Stimulated activated naive B cell treated with anti-CD40 and anti-IgM and Interleukin-4, amounts not matched to agents 10 μg/mL and 1 μg/mL and 100 μg/mL, for 72 hours (primary cell): ENCODE results near the gene SORCS2.

ENCODE experiments used
- ATAC-seq, 2 donors: fragments of 150-1000 bp; cut with Tn5 transposase; replicated peaks; 2 replicates each; pipeline ENCODE4 v1.10.0; 2021; ENCODE audit warnings: moderate library complexity in 1 of 2
- DNase-seq: peaks from one replicate; pipeline ENCODE4 v3.0.0; 2021
- H3K27ac Mint-ChIP-seq: one replicate; pipeline ENCODE4 v1.8.0; 2022; ENCODE audit warnings: mild to moderate bottlenecking, mixed read lengths
- H3K27me3 Mint-ChIP-seq, 2 donors: one replicate each; pipeline ENCODE4 v1.8.0; 2022; ENCODE audit warnings: mixed read lengths in 2 of 2
- H3K36me3 Mint-ChIP-seq, 2 donors: one replicate each; pipeline ENCODE4 v1.8.0; 2022; ENCODE audit warnings: mixed read lengths in 2 of 2, mild to moderate bottlenecking in 1 of 2
- H3K4me1 Mint-ChIP-seq, 2 donors: one replicate each; pipeline ENCODE4 v1.8.0; 2022; ENCODE audit warnings: mixed read lengths in 2 of 2, mild to moderate bottlenecking in 1 of 2
- H3K4me3 Mint-ChIP-seq, 2 donors: one replicate each; pipeline ENCODE4 v1.8.0; 2022; ENCODE audit warnings: mild to moderate bottlenecking in 2 of 2, mixed read lengths in 2 of 2, moderate library complexity in 1 of 2
- H3K9me3 Mint-ChIP-seq, 2 donors: one replicate each; pipeline ENCODE4 v1.8.0; 2022; ENCODE audit warnings: mixed read lengths in 2 of 2, mild to moderate bottlenecking in 1 of 2

The SORCS2 gene

GRCh38 chr4:7529368-7530080 is 337.2 kb downstream of the SORCS2 start:
- ATAC-seq, result no peak
- peaks cover 0 to 5% of the 10 kb centered on the region in 2 donors for H3K9me3 Mint-ChIP-seq
- H3K27me3 Mint-ChIP-seq, result peaks cover 19 to 33% of the 10 kb centered on the region in 2 donors
- no peaks in the 10 kb centered on the region for H3K36me3 Mint-ChIP-seq
- no peak overlapping the region for H3K4me3 Mint-ChIP-seq
- H3K27ac Mint-ChIP-seq, result no peak overlapping the region
- no peaks in the 10 kb centered on the region for H3K4me1 Mint-ChIP-seq
- no peak for DNase-seq

GRCh38 chr4:7530082-7530481 is 337.7 kb downstream of the SORCS2 start:
- no peaks in the 10 kb centered on the region for H3K4me1 Mint-ChIP-seq
- peaks cover 15 to 27% of the 10 kb centered on the region in 2 donors for H3K27me3 Mint-ChIP-seq
- no peak for DNase-seq
- H3K9me3 Mint-ChIP-seq, result peaks cover 0 to 5% of the 10 kb centered on the region in 2 donors
- H3K4me3 Mint-ChIP-seq, result no peak overlapping the region
- ATAC-seq, result peak in 1 of 2 donors; percentile 19
- H3K36me3 Mint-ChIP-seq, result no peaks in the 10 kb centered on the region
- H3K27ac Mint-ChIP-seq, result no peak overlapping the region

GRCh38 chr4:7530932-7531639 is 338.7 kb downstream of the SORCS2 start:
- H3K36me3 Mint-ChIP-seq, result no peaks in the 10 kb centered on the region
- H3K4me3 Mint-ChIP-seq, result no peak overlapping the region
- H3K9me3 Mint-ChIP-seq, result peaks cover 0 to 3% of the 10 kb centered on the region in 2 donors
- ATAC-seq (no peak), DNase-seq (no peak)
- no peaks in the 10 kb centered on the region for H3K4me1 Mint-ChIP-seq
- H3K27me3 Mint-ChIP-seq, result peaks cover 5 to 17% of the 10 kb centered on the region in 2 donors
- no peak overlapping the region for H3K27ac Mint-ChIP-seq

- Mint-ChIP-seq H3K27me3 (peaks cover 4 to 14% of the 10 kb centered on the region in 2 donors), H3K4me3 (no peak overlapping the region), H3K27ac (no peak overlapping the region), H3K4me1 (no peaks in the 10 kb centered on the region), H3K36me3 (no peaks in the 10 kb centered on the region), H3K9me3 (peaks cover 0 to 3% of the 10 kb centered on the region in 2 donors)
- no peak for ATAC-seq
- no peak for DNase-seq
Measured at GRCh38 chr4:7531640-7531994, 339.3 kb downstream of the SORCS2 start.

GRCh38 chr4:7532043-7532442 is 339.7 kb downstream of the SORCS2 start:
- Mint-ChIP-seq H3K4me3 (no peak overlapping the region), H3K9me3 (peaks cover 0 to 3% of the 10 kb centered on the region in 2 donors), H3K27me3 (peaks cover 4 to 11% of the 10 kb centered on the region in 2 donors), H3K36me3 (no peaks in the 10 kb centered on the region), H3K27ac (no peak overlapping the region), H3K4me1 (no peaks in the 10 kb centered on the region)
- ATAC-seq (no peak), DNase-seq (no peak)

GRCh38 chr4:7533267-7533666 is 340.9 kb downstream of the SORCS2 start:
- Mint-ChIP-seq H3K27ac (no peak overlapping the region), H3K27me3 (peaks cover 4 to 6% of the 10 kb centered on the region in 2 donors), H3K9me3 (peaks cover 0 to 3% of the 10 kb centered on the region in 2 donors), H3K36me3 (no peaks in the 10 kb centered on the region), H3K4me3 (no peak overlapping the region), H3K4me1 (no peaks in the 10 kb centered on the region)
- DNase-seq (no peak), ATAC-seq (no peak)

- no peak overlapping the region for H3K4me3 Mint-ChIP-seq
- DNase-seq (no peak), ATAC-seq (no peak)
- no peaks in the 10 kb centered on the region for H3K4me1 Mint-ChIP-seq
- peaks cover 4 to 6% of the 10 kb centered on the region in 2 donors for H3K9me3 Mint-ChIP-seq
- peaks cover 4 to 6% of the 10 kb centered on the region in 2 donors for H3K27me3 Mint-ChIP-seq
- H3K27ac Mint-ChIP-seq, result no peak overlapping the region
- H3K36me3 Mint-ChIP-seq, result no peaks in the 10 kb centered on the region
Measured at GRCh38 chr4:7535094-7535493, 342.8 kb downstream of the SORCS2 start.

GRCh38 chr4:7535619-7536018 is 343.3 kb downstream of the SORCS2 start:
- Mint-ChIP-seq H3K9me3 (peaks cover 4 to 6% of the 10 kb centered on the region in 2 donors), H3K36me3 (no peaks in the 10 kb centered on the region), H3K27me3 (peaks cover 4 to 6% of the 10 kb centered on the region in 2 donors), H3K4me3 (no peak overlapping the region), H3K4me1 (no peaks in the 10 kb centered on the region), H3K27ac (no peak overlapping the region)
- ATAC-seq (no peak), DNase-seq (no peak)

GRCh38 chr4:7536876-7537275 is 344.5 kb downstream of the SORCS2 start:
- no peak overlapping the region for H3K27ac Mint-ChIP-seq
- H3K36me3 Mint-ChIP-seq, result no peaks in the 10 kb centered on the region
- H3K9me3 Mint-ChIP-seq, result peaks cover 4 to 6% of the 10 kb centered on the region in 2 donors
- no peak overlapping the region for H3K4me3 Mint-ChIP-seq
- no peaks in the 10 kb centered on the region for H3K27me3 Mint-ChIP-seq
- ATAC-seq, result no peak
- DNase-seq, result no peak
- no peaks in the 10 kb centered on the region for H3K4me1 Mint-ChIP-seq

- Mint-ChIP-seq H3K27me3 (no peaks in the 10 kb centered on the region), H3K9me3 (peaks cover 6% of the 10 kb centered on the region in 2 donors), H3K4me3 (no peak overlapping the region), H3K36me3 (no peaks in the 10 kb centered on the region), H3K27ac (no peak overlapping the region), H3K4me1 (no peaks in the 10 kb centered on the region)
- ATAC-seq (no peak), DNase-seq (no peak)
Measured at GRCh38 chr4:7537853-7538400, 345.6 kb downstream of the SORCS2 start.

- ATAC-seq (no peak), DNase-seq (no peak)
- Mint-ChIP-seq H3K4me1 (no peaks in the 10 kb centered on the region), H3K36me3 (no peaks in the 10 kb centered on the region), H3K27me3 (no peaks in the 10 kb centered on the region), H3K4me3 (no peak overlapping the region), H3K9me3 (peaks cover 9% of the 10 kb centered on the region in 2 donors), H3K27ac (no peak overlapping the region)
Measured at GRCh38 chr4:7538518-7538917, 346.2 kb downstream of the SORCS2 start.

- Mint-ChIP-seq H3K9me3 (peaks cover 10 to 13% of the 10 kb centered on the region in 2 donors), H3K4me3 (no peak overlapping the region), H3K27me3 (no peaks in the 10 kb centered on the region), H3K4me1 (no peaks in the 10 kb centered on the region), H3K36me3 (no peaks in the 10 kb centered on the region), H3K27ac (no peak overlapping the region)
- ATAC-seq (no peak), DNase-seq (no peak)
Measured at GRCh38 chr4:7539186-7539585, 346.8 kb downstream of the SORCS2 start.

- H3K9me3 Mint-ChIP-seq, result peaks cover 7 to 13% of the 10 kb centered on the region in 2 donors
- no peak overlapping the region for H3K4me3 Mint-ChIP-seq
- H3K4me1 Mint-ChIP-seq, result no peaks in the 10 kb centered on the region
- ATAC-seq (peak; percentile 39 to 46), DNase-seq (no peak)
- no peaks in the 10 kb centered on the region for H3K27me3 Mint-ChIP-seq
- no peak overlapping the region for H3K27ac Mint-ChIP-seq
- H3K36me3 Mint-ChIP-seq, result no peaks in the 10 kb centered on the region
Measured at GRCh38 chr4:7539659-7540058, 347.3 kb downstream of the SORCS2 start.

GRCh38 chr4:7540206-7540605 is 347.9 kb downstream of the SORCS2 start:
- peaks cover 7 to 13% of the 10 kb centered on the region in 2 donors for H3K9me3 Mint-ChIP-seq
- DNase-seq, result no peak
- no peak overlapping the region for H3K4me3 Mint-ChIP-seq
- H3K27ac Mint-ChIP-seq, result no peak overlapping the region
- no peaks in the 10 kb centered on the region for H3K36me3 Mint-ChIP-seq
- H3K27me3 Mint-ChIP-seq, result no peaks in the 10 kb centered on the region
- no peak for ATAC-seq
- no peaks in the 10 kb centered on the region for H3K4me1 Mint-ChIP-seq
